Activated CD8-positive, alpha-beta memory T cell treated with anti-CD3 and anti-CD28 coated beads, Interleukin-2, amount 50 U/mL, for 24 hours (primary cell): Measurements from ENCODE around the gene PUS1.
"Not testable (repeated sequence)": the region's sequence is repeated elsewhere in the genome, so short reads cannot be mapped to it uniquely, and the experiment has no call there.

Experiments used
- DNase-seq: peaks from one replicate; pipeline ENCODE4 v3.0.0-alpha.2; 2020; ENCODE audit errors: extremely low read depth

PUS1 gene

GRCh38 chr12:131928711-131929580 is at the start of gene PUS1:
Gene PUS1 (plus strand): TSS chr12:131929276. CDS start chr12:131929723, 447 bp downstream.
- DNase-seq = peak; percentile 85

DNA sequence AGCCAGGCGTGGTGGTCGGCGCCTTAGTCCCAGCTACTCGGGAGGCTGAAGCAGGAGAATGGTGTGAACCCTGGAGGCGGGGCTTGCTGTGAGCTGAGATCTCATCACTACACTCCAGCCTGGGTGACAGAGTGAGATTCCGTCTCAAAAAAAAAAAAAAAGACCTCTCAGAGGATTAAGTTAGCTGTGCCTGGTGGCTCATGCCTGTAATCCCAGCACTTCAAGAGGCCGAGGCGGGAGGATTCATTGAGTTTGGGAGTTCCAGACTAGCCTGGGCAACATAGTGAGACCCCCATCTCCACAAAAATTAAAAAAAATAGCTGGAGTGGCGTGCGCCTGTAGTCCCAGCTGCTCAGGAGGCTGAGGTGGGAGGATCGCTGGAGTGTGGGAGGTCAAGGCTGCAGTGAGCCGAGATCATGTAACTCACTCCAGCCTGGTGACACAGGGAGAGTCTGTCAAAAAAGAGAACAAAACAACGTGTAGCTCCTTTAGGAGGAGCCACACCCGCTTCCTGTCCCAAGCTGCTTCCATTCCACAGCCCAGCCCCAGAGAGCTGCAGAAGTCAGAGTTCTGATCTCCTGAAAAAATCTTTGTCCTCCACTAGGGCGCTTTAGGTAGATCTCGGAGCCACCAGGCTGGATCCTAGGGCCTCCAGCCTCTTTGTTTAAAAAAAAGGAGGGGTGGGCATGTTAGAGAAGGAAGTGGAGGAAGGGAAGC is 46.1 kb upstream of the PUS1 start:
- no peak for DNase-seq

- DNase-seq = no peak
These were observed 45.6 kb upstream of the PUS1 start for GRCh38 chr12:131883521-131883900.

GRCh38 chr12:131885076-131885475 is 44.0 kb upstream of the PUS1 start:
- not testable (repeated sequence) for DNase-seq

DNA sequence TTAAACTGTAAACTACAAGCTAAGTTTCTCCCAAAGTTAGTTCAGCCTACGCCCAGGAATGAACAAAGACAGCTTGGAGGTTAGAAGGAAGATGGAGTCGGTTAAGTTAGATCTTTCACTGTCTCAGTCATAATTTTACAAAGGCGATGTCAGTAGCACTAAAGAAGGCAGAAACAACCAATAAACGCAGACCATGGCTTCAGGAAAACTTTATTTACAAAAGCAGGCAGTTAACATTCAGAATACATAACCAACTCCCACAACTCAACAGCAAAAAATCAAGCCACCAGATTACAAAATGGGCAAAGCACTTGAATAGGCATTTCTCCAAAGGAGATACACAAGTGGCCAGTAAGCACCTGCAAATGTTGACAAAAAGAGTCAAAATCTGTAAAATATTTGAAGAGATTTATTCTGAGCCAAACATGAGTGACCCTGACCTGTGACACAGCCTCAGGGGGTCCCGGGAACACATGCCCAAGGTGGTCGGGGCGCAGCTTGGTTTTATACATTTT is 43.5 kb upstream of the PUS1 start:
- no peak for DNase-seq

- DNase-seq = not testable (repeated sequence)
These were observed 37.4 kb upstream of the PUS1 start for GRCh38 chr12:131891722-131892121.

DNA sequence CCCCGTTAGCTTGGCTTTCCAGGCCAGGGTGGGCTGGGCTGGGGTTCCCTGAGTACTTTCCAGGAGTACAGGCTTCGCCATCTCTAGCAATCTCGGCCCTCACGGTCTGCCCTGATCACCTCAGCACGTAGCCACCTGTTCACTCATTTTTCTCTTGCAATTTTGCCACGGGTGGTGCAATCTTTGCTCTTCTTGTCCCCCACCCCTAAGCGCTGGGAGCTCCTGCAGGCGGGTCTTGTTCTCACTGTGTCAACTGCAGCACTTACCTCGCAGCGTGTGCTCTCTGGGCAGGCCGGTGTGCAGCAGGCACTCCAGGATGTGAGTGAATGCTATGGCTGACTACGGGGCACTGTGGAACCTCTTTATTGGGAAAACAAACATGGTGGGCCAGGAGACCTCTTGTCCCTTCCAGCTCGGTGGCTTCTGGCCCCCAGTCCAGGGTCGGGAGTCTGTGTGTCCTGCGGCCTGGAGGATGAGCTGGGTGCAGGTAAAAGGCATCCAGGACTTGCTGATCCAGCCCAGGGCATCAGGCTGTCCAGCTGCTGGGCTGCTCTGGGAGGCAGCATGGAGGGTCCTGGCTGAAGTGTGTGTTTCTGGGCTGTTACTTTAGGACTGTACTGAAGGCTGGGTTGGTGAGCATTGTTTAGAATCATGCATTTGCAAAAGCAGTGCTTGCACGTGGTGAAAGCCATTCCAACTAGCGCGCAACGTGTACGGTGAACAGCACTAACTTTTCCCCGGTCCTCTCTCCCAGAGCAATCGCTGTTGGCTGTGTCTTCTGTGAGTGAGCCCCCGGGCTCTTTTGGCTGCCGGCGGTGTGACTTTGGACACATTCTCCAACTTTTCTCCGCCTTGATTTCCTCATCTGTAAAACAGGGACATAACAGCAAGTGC is 36.1 kb upstream of the PUS1 start:
- no peak for DNase-seq

GRCh38 chr12:131893605-131894312 is 35.3 kb upstream of the PUS1 start:
- no peak for DNase-seq

- peak; percentile 56 for DNase-seq
These were observed 34.7 kb upstream of the PUS1 start, which contains the start of gene ULK1 for GRCh38 chr12:131894313-131894860. Gene ULK1 (plus strand): TSS chr12:131894622. CDS start chr12:131895002, 380 bp downstream.

DNA sequence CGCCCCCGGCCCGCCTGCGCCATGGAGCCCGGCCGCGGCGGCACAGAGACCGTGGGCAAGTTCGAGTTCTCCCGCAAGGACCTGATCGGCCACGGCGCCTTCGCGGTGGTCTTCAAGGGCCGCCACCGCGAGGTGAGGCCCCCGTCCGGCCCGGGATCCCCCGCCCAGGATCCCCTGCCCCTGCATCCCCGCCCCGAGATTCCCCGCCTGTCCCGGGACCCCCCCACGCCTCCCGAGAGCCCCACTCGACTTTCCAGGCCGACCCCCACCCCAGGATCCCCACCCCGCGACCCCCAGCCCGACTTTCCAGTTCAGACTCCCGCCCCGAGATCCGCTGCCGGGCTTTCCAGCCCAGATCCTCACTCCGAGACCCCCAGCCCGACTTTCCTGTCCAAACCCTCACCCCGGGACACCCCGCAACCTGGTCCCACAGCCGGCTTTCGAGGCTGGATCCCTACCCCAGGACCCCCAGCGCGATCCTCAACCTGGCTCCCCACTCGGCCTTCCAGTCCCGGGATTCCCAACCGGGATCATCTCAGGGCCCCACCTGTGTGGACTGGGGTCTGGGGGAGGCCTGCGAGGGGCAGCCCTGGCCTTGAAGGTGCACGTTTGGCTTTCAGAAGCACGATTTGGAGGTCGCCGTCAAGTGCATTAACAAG is 34.0 kb upstream of the PUS1 start:
- no peak for DNase-seq

DNA sequence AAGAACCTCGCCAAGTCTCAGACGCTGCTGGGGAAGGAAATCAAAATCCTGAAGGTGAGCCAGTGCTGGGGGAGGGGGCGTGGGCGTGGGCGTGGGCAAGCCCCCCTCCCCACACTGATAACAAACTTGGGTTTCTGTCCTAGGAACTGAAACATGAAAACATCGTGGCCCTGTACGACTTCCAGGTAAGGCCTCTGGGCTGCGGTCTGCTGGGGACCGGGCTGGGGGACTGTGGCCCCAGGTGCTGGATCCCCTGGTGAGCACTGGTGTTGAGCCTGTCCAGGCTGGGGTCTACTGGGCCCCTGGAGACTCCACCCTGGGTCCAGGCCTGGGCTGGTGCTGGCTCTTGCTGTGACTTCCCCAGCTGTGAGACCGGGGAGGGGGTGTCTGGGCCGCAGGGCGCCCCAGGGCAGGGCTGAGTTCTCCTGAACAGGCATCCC is 33.4 kb upstream of the PUS1 start:
- DNase-seq = no peak

GRCh38 chr12:131896080-131896810 is 32.8 kb upstream of the PUS1 start:
- peak; percentile 17 for DNase-seq

GRCh38 chr12:131896811-131897270 is 32.2 kb upstream of the PUS1 start:
- DNase-seq = no peak

GRCh38 chr12:131897276-131897675 is 31.8 kb upstream of the PUS1 start:
- no peak for DNase-seq

GRCh38 chr12:131897875-131898274 is 31.2 kb upstream of the PUS1 start:
- DNase-seq = no peak

GRCh38 chr12:131900397-131900796 is 28.7 kb upstream of the PUS1 start:
- no peak for DNase-seq

DNA sequence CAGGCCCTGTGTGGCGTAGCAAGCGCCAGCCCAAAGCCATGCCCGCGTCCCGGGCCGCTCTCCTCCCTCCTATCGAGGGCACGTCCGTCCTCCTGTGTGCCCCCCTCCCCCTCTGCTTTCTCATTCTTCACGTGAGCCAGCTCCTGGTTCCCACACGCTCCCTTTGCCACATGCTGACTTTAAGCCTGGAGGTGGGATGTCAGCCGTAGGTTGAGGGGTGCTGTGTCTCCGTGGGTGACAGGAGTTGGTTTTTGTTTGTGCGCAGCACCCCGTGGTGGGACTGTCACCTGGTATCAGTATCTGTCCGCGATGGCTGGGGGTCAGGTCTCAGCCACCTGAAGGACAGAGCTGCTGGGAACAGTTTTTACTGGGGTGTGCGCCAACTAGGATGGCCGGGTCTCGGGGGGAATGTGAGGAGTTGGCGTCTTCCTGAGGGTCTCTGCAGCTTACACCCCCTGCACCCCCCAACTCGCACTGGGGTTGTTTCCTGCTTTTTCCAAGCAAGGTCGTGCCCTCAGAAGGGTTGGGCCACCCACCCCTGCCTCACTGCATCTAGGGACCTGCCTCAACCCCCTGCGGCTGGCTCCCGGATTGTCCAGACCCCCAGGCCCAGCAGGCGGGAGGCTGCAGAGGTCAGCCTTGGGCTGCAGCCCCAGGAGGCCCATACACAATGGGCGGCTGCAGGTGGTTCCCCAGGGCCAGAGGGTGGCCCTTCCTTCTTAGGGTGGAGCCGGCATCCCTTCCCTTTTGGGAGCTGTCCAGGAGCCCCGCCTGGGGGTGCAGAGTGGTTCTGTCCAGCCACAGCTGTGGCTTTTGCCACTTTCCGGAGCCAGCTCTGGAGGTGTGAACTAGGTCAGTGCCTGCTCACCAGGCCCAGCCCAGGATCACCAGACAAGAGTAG is 27.4 kb upstream of the PUS1 start:
- DNase-seq = no peak
